ENCODE results near the gene PDRG1.
"Not testable (repeated sequence)": the region's sequence is repeated elsewhere in the genome, so short reads cannot be mapped to it uniquely, and the experiment has no call there.

PDRG1 gene

GRCh38 chr20:31921480-31921879 lies 30.4 kb downstream of the PDRG1 start:
- not testable (repeated sequence) for H3K4me1 ChIP-seq (ENCODE audit: control insufficient read depth, insufficient read depth, low read length); H3K9ac ChIP-seq (ENCODE audit: low read length); H3K27me3 ChIP-seq (ENCODE audit: control insufficient read depth, insufficient read depth, low read length); H3K4me3 ChIP-seq (ENCODE audit: low read length); H3K36me3 ChIP-seq (ENCODE audit: control insufficient read depth, insufficient read depth, low read length); H3K27ac ChIP-seq (ENCODE audit: low read depth, low read length)

GRCh38 chr20:31920275-31920855 lies 31.5 kb downstream of the PDRG1 start:
- Histone ChIP-seq H3K4me3 (ENCODE audit: low read length) (no peak overlapping the region), H3K36me3 (ENCODE audit: control insufficient read depth, insufficient read depth, low read length) (no peaks in the 10 kb centered on the region), H3K9ac (ENCODE audit: low read length) (no peak overlapping the region), H3K27me3 (ENCODE audit: control insufficient read depth, insufficient read depth, low read length) (peaks cover 3% of the 10 kb centered on the region), H3K4me1 (ENCODE audit: control insufficient read depth, insufficient read depth, low read length) (no peaks in the 10 kb centered on the region), H3K27ac (ENCODE audit: low read depth, low read length) (no peak overlapping the region)

- Histone ChIP-seq H3K4me3 (ENCODE audit: low read length) (no peak overlapping the region), H3K4me1 (ENCODE audit: control insufficient read depth, insufficient read depth, low read length) (no peaks in the 10 kb centered on the region), H3K36me3 (ENCODE audit: control insufficient read depth, insufficient read depth, low read length) (no peaks in the 10 kb centered on the region), H3K27ac (ENCODE audit: low read depth, low read length) (no peak overlapping the region), H3K9ac (ENCODE audit: low read length) (no peak overlapping the region), H3K27me3 (ENCODE audit: control insufficient read depth, insufficient read depth, low read length) (peaks cover 3% of the 10 kb centered on the region)
Measured at GRCh38 chr20:31919410-31920155, 32.3 kb downstream of the PDRG1 start.

- Histone ChIP-seq H3K36me3 (ENCODE audit: control insufficient read depth, insufficient read depth, low read length) (no peaks in the 10 kb centered on the region), H3K9ac (ENCODE audit: low read length) (no peak overlapping the region), H3K4me3 (ENCODE audit: low read length) (no peak overlapping the region), H3K4me1 (ENCODE audit: control insufficient read depth, insufficient read depth, low read length) (no peaks in the 10 kb centered on the region), H3K27ac (ENCODE audit: low read depth, low read length) (no peak overlapping the region), H3K27me3 (ENCODE audit: control insufficient read depth, insufficient read depth, low read length) (peaks cover 3% of the 10 kb centered on the region)
Measured at GRCh38 chr20:31918466-31919105, 33.3 kb downstream of the PDRG1 start.

GRCh38 chr20:31917962-31918412 lies 33.9 kb downstream of the PDRG1 start:
- H3K4me1 ChIP-seq (ENCODE audit: control insufficient read depth, insufficient read depth, low read length); H3K27me3 ChIP-seq (ENCODE audit: control insufficient read depth, insufficient read depth, low read length); H3K9ac ChIP-seq (ENCODE audit: low read length); H3K4me3 ChIP-seq (ENCODE audit: low read length); H3K27ac ChIP-seq (ENCODE audit: low read depth, low read length); H3K36me3 ChIP-seq (ENCODE audit: control insufficient read depth, insufficient read depth, low read length): not testable (repeated sequence)

GRCh38 chr20:31916708-31917107 lies 35.1 kb downstream of the PDRG1 start:
- Histone ChIP-seq H3K9ac (ENCODE audit: low read length) (no peak overlapping the region), H3K4me1 (ENCODE audit: control insufficient read depth, insufficient read depth, low read length) (no peaks in the 10 kb centered on the region), H3K27ac (ENCODE audit: low read depth, low read length) (no peak overlapping the region), H3K27me3 (ENCODE audit: control insufficient read depth, insufficient read depth, low read length) (peaks cover 3% of the 10 kb centered on the region), H3K4me3 (ENCODE audit: low read length) (no peak overlapping the region), H3K36me3 (ENCODE audit: control insufficient read depth, insufficient read depth, low read length) (no peaks in the 10 kb centered on the region)

- Histone ChIP-seq H3K9ac (ENCODE audit: low read length) (no peak overlapping the region), H3K4me3 (ENCODE audit: low read length) (no peak overlapping the region), H3K27me3 (ENCODE audit: control insufficient read depth, insufficient read depth, low read length) (peaks cover 3% of the 10 kb centered on the region), H3K36me3 (ENCODE audit: control insufficient read depth, insufficient read depth, low read length) (no peaks in the 10 kb centered on the region), H3K4me1 (ENCODE audit: control insufficient read depth, insufficient read depth, low read length) (no peaks in the 10 kb centered on the region), H3K27ac (ENCODE audit: low read depth, low read length) (no peak overlapping the region)
Measured at GRCh38 chr20:31915491-31916280, 36.2 kb downstream of the PDRG1 start.

- H3K36me3 ChIP-seq (ENCODE audit: control insufficient read depth, insufficient read depth, low read length) = no peaks in the 10 kb centered on the region
- no peaks in the 10 kb centered on the region for H3K27me3 ChIP-seq (ENCODE audit: control insufficient read depth, insufficient read depth, low read length)
- no peak overlapping the region for H3K4me3 ChIP-seq (ENCODE audit: low read length)
- H3K9ac ChIP-seq (ENCODE audit: low read length) = no peak overlapping the region
- no peaks in the 10 kb centered on the region for H3K4me1 ChIP-seq (ENCODE audit: control insufficient read depth, insufficient read depth, low read length)
- no peak overlapping the region for H3K27ac ChIP-seq (ENCODE audit: low read depth, low read length)
Measured at GRCh38 chr20:31914170-31914569, 37.7 kb downstream of the PDRG1 start.

GRCh38 chr20:31913431-31914157 lies 38.3 kb downstream of the PDRG1 start:
- H3K4me1 ChIP-seq (ENCODE audit: control insufficient read depth, insufficient read depth, low read length) = no peaks in the 10 kb centered on the region
- no peak overlapping the region for H3K4me3 ChIP-seq (ENCODE audit: low read length)
- H3K27ac ChIP-seq (ENCODE audit: low read depth, low read length) = no peak overlapping the region
- no peak overlapping the region for H3K9ac ChIP-seq (ENCODE audit: low read length)
- no peaks in the 10 kb centered on the region for H3K27me3 ChIP-seq (ENCODE audit: control insufficient read depth, insufficient read depth, low read length)
- no peaks in the 10 kb centered on the region for H3K36me3 ChIP-seq (ENCODE audit: control insufficient read depth, insufficient read depth, low read length)

GRCh38 chr20:31910071-31910803 lies 41.6 kb downstream of the PDRG1 start:
- no peak overlapping the region for H3K27ac ChIP-seq (ENCODE audit: low read depth, low read length)
- H3K4me1 ChIP-seq (ENCODE audit: control insufficient read depth, insufficient read depth, low read length) = no peaks in the 10 kb centered on the region
- H3K36me3 ChIP-seq (ENCODE audit: control insufficient read depth, insufficient read depth, low read length) = no peaks in the 10 kb centered on the region

GRCh38 chr20:31909253-31910070 lies 42.4 kb downstream of the PDRG1 start:
- Histone ChIP-seq H3K27me3 (ENCODE audit: control insufficient read depth, insufficient read depth, low read length) (no peaks in the 10 kb centered on the region), H3K4me3 (ENCODE audit: low read length) (no peak overlapping the region), H3K27ac (ENCODE audit: low read depth, low read length) (no peak overlapping the region), H3K9ac (ENCODE audit: low read length) (no peak overlapping the region), H3K4me1 (ENCODE audit: control insufficient read depth, insufficient read depth, low read length) (no peaks in the 10 kb centered on the region), H3K36me3 (ENCODE audit: control insufficient read depth, insufficient read depth, low read length) (no peaks in the 10 kb centered on the region)

More at GRCh38 chr20:31910071-31910803, 41.6 kb downstream of the PDRG1 start:
- H3K4me3 ChIP-seq (ENCODE audit: low read length) = no peak overlapping the region
- H3K9ac ChIP-seq (ENCODE audit: low read length) = no peak overlapping the region
- no peaks in the 10 kb centered on the region for H3K27me3 ChIP-seq (ENCODE audit: control insufficient read depth, insufficient read depth, low read length)
